ENCODE data around the gene SUV39H2. TPM values are rescaled to one million over a fixed set of nuclear protein-coding genes. Genes with fewer than 3 reads are reported as not detected.

The SUV39H2 gene
- total and polyA plus RNA-seq, 10 of the 15 experiments (the other 5 are each of a cell fraction or from before 2014, with no cell fraction given) = 24.3 to 41.1 (median 30.0) TPM

DNA sequence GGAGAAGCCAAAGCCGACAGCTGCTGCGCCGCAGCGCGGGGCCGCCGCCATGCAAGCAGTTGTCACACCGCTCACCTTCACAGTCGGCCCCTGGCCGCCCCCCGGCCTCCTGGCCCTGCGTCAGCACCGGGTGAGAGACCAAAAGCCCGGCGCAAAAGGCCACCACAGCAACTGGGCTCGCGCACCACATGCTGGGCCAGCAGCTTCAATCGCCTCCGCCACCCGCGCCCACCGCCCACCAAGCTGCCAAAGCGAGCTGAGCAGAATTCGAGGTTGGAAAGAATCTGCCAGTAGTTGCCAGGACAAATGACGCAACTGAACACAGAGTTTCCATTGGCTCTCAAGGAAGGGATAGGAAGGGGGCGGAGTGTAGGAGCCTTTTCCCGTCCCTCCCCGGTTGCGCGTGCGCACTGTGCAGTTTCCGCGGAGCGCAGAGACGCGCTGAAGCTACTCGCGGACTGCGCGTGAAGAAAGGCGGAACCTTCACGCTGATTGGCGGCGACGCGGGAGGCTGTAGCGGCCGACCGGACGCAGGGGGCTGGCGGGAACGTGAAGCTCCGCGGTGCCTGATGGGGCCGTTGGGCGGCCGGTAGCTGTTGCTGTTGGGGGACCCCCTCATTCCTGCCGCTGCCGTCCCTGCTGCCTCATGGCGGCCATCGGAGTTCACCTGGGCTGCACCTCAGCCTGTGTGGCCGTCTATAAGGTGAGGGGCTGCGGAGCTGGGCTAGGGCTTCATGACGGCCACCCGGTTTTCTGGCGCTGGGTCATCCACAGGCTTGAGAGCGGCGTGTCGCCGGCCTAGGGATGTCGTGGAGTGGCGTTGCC is 40.7 kb upstream of the SUV39H2 start, which contains the start of the genes CDNF, HSPA14 and MSANTD7 (continued):
- peak; percentile 67 for TF ChIP-seq BACH1 (IDR thresholded peaks at IDR 0.05; ENCODE audit: borderline replicate concordance)
- TF ChIP-seq YBX1 (IDR thresholded peaks at IDR 0.05) = no peak
- peak; percentile 75 for TF ChIP-seq SP1 (IDR thresholded peaks at IDR 0.05; ENCODE audit: low read depth, low read length)
- peak; percentile 62 for TF ChIP-seq RELA (IDR thresholded peaks at IDR 0.05; ENCODE audit: borderline replicate concordance, partially characterized antibody)
- no peak for TF ChIP-seq BRCA1 (IDR thresholded peaks at IDR 0.05; ENCODE audit: low read depth, low read length)
- TF ChIP-seq MTA3 (IDR thresholded peaks at IDR 0.05; ENCODE audit: borderline replicate concordance, low read length) = no peak
- no peak for TF ChIP-seq ETV6 (conservative IDR thresholded peaks at IDR 0.05 in 1 of 2, IDR thresholded peaks at IDR 0.05 in 1 of 2; ENCODE audit: borderline replicate concordance in 1 of 2, low read depth in 1 of 2)
- peak; percentile 58; the same call in 1 of the 2 replicates for TF ChIP-seq ZNF207 (IDR thresholded peaks at IDR 0.05; ENCODE audit: borderline replicate concordance)
- TF ChIP-seq TCF12 (IDR thresholded peaks at IDR 0.05; ENCODE audit: low read depth, low read length) = 0 out of 2 replicates have a peak, but pooled peaks have one; percentile 27
- peak; percentile 42 for TF ChIP-seq MEF2B (IDR thresholded peaks at IDR 0.05; ENCODE audit: partially characterized antibody, poor library complexity, severe bottlenecking)
- no peak for TF ChIP-seq SREBF1 (IDR thresholded peaks at IDR 0.05; ENCODE audit: low read length)
- TF ChIP-seq SIN3A (IDR thresholded peaks at IDR 0.05; ENCODE audit: low read depth, low read length) = peak; percentile 57; the same call in 1 of the 2 replicates
- no peak for TF ChIP-seq STAT3 (IDR thresholded peaks at IDR 0.05; ENCODE audit: low read depth, low read length)
- TF ChIP-seq BCL11A (IDR thresholded peaks at IDR 0.05; ENCODE audit: low read depth, low read length) = 0 out of 2 replicates have a peak, but pooled peaks have one; percentile 11
- no peak for TF ChIP-seq NFIC (IDR thresholded peaks at IDR 0.05; ENCODE audit: low read depth, low read length)
- peak; percentile 95 for TF ChIP-seq NFYB (IDR thresholded peaks at IDR 0.05; ENCODE audit: insufficient read depth, low read depth, low read length)
- TF ChIP-seq POLR2AphosphoS5 (IDR thresholded peaks at IDR 0.05; ENCODE audit: low read length) = peak; percentile 95
- peak; percentile 44; the same call in 1 of the 2 replicates for TF ChIP-seq GATAD2B (conservative IDR thresholded peaks at IDR 0.05; ENCODE audit: low read depth)
- no peak for TF ChIP-seq GABPA (IDR thresholded peaks at IDR 0.05; ENCODE audit: low read depth)

Measured in GM12878 (cell line).